Stomach (tissue), 4 donors: ENCODE results near the gene ABAT.

Source experiments
- POLR2A ChIP-seq, 4 donors: fragments of 450-650 bp; IDR thresholded peaks; one replicate each; pipeline ENCODE4 v1.6.1; 2016; ENCODE audit warnings: antibody characterized with exemption in 4 of 4, control low read depth in 2 of 4, mild to moderate bottlenecking in 1 of 4, moderate library complexity in 1 of 4
- POLR2AphosphoS5 ChIP-seq, 3 donors: sonication (generic); formaldehyde crosslinking; IDR thresholded peaks; one replicate each; pipeline ENCODE4 v1.6.1; 2016; ENCODE audit warnings: antibody characterized with exemption in 3 of 3
- TF ChIP-seq, protein P1 (sequence below), 7 experiments: fragments of 450-650 bp in 4 of 7; fragments of 200-600 bp in 3 of 7; sonication (generic) in 3 of 7; IDR thresholded peaks; one replicate each; pipeline ENCODE4 v1.5.1; 2016 to 2019; ENCODE audit warnings: antibody characterized with exemption in 7 of 7, control low read depth in 2 of 7, mild to moderate bottlenecking in 1 of 7

DNA sequence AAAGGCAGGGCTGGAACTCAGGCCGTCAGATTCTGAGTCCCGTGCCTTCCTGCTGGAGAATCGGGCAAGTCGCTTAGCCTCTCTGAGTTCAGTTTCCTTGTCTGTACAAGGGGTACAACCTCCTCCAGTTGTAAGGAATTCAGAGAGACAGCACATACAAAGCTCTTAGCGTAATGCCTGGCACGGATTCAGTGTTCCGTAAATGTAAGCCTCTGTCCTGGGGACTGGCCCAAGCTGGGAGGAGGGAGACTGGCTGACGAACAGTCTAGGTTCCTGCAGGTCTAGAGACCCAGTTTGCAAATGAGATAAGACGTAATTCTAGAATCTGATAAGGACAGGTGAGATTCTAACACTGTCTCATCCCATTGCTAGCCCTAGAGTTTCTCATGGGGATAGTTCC is 43.0 kb upstream of the ABAT start:
- TF ChIP-seq, protein P1, sequence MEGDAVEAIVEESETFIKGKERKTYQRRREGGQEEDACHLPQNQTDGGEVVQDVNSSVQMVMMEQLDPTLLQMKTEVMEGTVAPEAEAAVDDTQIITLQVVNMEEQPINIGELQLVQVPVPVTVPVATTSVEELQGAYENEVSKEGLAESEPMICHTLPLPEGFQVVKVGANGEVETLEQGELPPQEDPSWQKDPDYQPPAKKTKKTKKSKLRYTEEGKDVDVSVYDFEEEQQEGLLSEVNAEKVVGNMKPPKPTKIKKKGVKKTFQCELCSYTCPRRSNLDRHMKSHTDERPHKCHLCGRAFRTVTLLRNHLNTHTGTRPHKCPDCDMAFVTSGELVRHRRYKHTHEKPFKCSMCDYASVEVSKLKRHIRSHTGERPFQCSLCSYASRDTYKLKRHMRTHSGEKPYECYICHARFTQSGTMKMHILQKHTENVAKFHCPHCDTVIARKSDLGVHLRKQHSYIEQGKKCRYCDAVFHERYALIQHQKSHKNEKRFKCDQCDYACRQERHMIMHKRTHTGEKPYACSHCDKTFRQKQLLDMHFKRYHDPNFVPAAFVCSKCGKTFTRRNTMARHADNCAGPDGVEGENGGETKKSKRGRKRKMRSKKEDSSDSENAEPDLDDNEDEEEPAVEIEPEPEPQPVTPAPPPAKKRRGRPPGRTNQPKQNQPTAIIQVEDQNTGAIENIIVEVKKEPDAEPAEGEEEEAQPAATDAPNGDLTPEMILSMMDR (IDR thresholded peaks at IDR 0.05), result no peak
- TF ChIP-seq POLR2A (IDR thresholded peaks at IDR 0.05) (no peak), POLR2AphosphoS5 (IDR thresholded peaks at IDR 0.05) (no peak)
